ENCODE results near the gene B4GALT5.
"Not testable (repeated sequence)": the region's sequence is repeated elsewhere in the genome, so short reads cannot be mapped to it uniquely, and the experiment has no call there.

The B4GALT5 gene

DNA sequence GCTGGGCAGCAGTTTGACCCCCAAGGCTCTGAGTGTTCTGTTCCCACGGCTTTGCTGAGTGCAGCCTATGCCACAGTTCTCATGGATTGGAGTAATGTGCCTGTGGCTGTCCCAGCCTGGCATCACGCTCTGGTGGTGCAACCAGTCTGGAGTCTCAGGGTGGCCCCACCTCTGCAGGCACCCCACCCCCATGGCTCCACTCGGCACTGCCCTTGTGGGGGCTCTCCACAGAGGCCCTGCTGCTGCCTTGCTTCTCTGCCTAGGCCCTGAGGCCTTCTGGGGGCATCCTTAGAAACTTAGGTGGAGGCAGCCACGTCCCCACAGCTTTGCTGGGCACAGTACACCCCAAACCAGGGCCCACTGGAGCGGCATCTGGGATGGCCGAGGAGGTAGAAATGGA is 25.4 kb upstream of the B4GALT5 start:
- DNase-seq (ENCODE audit: extremely low spot score, insufficient read length, low read depth) (no peak), FAIRE-seq (no peak)

DNA sequence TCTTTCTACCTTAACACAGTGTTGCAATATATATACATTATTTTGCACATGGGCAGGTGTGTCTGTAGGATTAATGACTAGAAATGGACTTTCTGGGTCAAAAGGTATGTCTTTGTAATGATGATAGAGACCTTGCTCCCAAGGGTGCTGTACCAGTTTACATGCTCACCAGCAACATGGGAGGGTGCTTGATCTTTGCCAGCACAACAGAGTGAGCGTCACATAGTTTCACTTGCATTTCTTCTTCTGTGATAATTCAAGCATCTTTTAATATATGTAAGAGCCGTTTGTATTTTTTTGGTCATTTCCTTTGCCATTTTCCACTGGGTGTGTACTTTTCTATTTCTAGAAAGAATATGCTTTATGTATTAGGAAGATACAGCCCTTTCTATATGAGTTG is 23.6 kb upstream of the B4GALT5 start:
- FAIRE-seq (no peak), DNase-seq (ENCODE audit: extremely low spot score, insufficient read length, low read depth) (no peak)

DNA sequence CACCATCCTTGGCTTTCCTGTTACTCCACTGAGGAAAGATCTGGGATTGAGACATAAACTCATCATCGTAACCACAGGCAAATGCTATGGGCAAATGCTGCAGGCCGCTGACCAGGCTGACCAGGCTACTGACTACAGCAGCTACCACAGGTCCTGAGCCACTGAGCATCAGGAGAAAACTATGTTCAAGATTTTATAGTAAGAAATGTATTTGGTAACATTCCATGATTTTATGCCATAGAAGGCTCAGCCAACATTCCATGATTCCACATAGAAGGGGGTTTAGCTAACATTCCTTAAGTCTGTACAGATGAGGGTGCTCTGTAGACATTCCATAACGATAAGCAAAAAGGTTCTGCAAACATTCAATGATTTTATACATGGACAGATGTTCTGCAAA is 16.1 kb upstream of the B4GALT5 start:
- no peak for FAIRE-seq
- no peak for DNase-seq (ENCODE audit: extremely low spot score, insufficient read length, low read depth)

DNA sequence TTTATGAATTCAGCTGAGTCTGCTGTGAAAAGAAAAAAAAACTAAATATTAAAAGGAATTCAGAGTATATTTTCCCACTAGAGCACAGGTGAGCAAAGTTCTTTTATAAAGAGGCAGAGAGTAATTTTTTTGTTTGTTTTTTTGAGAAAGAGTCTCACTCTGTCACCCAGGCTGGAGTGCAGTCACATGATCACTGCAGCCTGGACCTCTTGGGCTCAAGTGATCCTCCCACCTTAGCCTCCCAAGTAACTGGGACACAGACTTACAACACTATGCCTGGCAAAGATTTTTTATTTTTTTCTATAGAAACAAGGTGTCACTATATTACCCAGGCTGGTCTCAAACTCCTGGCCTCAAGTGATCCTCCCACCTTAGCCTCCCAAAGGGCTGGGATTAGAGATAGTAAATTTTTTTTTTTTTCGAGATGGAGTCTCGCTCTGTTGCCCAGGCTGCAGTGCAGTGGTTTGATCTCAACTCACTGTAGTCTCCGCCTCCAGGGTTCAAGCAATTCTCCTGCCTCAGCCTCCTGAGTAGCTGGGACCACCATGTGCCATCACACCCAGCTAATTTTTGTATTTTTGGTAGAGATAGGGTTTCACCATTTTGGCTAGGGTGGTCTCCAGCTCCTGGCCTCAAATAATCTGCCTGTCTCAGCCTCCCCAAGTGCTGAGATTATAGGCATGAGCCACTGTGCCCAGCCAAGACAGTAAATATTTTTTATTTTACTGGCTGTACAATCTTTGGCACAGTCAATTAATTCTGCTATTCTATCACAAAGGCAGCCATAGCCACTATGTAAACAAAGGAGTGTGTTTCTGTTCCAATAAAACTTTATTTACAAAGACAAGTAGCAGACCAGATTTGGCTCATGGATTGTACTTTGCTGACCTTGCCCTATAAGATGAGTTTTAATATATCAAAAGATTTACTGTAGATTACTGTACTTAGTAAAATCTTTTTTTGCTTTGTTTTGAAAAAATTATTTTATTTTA is 14.5 kb upstream of the B4GALT5 start:
- no peak for FAIRE-seq

DNA sequence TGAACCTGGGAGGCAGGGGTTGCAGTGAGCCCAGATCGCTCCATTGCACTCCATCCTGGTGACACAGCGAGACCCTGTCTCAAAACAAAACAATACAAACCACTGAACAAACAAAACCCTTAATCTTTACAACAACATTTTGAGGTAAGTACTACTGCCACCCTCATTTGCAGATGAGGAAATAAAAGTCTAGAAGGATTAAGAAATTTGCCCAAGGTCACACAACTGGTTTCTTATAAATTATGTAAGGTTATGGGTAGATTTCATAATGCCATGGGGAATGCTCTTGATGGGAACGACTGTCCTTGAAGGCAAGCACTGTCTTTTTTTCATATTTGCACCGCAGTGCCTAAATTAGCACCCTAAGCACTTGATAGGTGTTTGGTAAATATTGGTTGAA is 13.8 kb upstream of the B4GALT5 start:
- no peak for FAIRE-seq
- no peak for DNase-seq (ENCODE audit: extremely low spot score, insufficient read length, low read depth)

More for the DNA sequence above, 14.5 kb upstream of the B4GALT5 start:
- DNase-seq (ENCODE audit: extremely low spot score, insufficient read length, low read depth), result no peak

DNA sequence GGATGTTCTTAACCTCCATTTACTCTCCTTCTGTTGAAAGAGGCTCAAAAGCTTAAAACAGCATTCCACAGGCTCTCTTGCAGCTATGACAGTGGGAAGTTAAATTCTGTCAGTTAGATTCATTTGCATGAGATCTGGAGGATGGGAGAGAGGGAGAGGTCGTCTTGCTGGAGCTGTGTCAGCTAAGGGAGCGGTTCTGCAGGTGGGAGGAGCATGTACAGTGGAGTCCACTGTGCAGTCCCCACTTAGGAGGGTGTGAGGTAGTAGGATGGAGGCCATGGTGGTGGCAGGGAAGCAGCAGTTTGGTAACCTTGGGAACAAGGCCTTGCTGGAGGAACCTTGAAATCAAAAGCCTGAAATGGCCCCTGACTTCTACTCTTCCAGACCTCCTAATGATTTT is 12.0 kb upstream of the B4GALT5 start:
- FAIRE-seq (no peak), DNase-seq (ENCODE audit: extremely low spot score, insufficient read length, low read depth) (no peak)

DNA sequence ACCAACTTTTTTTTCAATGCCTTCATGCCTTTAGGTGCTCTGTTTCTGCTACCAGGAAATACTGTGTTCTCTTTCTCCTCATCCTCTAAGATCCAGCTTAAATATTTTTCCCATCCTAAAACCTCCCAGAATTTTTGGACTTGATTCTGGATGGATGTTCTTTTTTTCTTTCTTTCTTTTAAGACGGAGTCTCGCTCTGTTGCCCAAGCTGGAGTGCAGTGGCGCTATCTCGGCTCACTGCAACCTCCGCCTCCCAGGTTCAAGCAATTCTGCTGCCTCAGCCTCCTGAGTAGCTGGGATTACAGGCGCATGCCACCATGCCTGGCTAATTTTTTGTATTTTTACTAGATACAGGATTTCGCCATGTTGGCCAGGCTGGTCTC is 11.5 kb upstream of the B4GALT5 start:
- not testable (repeated sequence) for DNase-seq (ENCODE audit: extremely low spot score, insufficient read length, low read depth); FAIRE-seq

DNA sequence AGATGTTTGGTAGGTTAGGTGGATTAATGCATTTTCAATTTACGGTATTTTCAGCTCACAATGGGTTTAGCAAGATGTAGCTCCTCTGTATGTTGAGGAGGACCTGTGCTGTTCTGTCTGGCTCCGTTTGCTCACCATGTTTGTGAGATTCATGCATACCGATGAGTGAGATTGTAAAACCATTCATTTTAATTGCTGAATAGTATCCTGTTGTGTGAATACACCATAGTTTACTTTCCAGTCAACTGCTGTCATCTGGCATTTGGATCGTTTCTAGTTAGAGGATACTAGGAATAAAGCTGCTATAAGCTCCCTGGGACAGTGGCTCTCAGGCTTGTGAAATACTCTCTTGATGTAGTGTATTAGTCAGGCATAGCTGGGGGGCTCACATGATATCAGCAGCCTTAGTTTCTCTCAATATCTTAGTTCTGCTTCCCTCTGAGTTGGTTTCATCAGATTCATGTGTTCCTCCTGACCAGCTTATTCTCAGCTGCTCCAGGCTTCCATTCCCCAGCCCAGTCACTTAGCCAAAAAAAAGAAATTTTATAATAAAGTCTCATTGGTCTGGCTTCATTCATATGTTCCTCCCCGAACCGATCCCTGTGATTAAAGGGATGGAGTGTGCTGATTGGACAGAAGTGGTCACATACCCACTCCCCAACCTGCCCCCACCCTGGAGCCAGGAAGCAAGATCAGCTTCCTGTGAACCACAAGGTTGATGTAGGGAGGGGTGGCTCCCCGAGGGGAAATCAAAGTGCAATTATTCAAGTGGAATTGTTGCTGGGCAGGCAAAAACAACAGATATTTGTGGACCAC is 10.9 kb upstream of the B4GALT5 start:
- FAIRE-seq, result no peak
- DNase-seq (ENCODE audit: extremely low spot score, insufficient read length, low read depth), result no peak

DNA sequence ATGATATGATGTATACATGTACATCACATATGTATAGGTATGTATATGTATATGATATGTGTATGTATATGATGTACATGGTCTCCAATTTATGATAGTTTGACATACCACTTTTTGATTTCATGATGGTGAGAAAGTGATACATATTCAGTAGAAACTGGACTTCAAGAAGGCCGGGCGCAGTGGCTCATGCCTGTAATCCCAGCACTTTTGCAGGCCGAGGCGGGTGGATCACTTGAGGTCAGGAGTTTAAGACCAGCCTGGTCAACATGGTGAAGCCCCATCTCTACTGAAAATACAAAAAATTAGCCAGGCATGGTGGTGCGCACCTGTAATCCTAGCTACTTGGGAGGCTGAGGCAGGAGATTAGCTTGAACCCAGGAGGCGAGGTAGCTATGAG is 10.1 kb upstream of the B4GALT5 start:
- not testable (repeated sequence) for FAIRE-seq; DNase-seq (ENCODE audit: extremely low spot score, insufficient read length, low read depth)

DNA sequence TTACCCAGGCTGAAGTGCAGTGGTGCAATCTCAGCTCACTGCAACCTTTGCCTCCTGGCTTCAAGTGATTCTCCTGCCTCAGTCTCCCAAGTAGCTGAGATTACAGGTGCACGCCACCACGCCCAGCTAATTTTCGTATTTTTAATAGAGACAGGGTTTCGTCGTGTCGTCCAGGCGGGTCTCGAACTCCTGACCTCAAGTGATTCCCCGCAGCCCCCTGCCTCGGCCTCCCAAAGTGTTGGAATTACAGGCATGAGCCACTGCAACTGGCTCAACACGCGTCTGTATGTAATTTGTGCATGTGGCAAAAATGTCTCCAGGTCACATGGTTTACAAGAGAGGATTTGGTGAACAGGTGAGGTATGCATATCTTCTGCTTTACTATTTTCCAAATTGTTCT is 7.6 kb upstream of the B4GALT5 start:
- DNase-seq (ENCODE audit: extremely low spot score, insufficient read length, low read depth); FAIRE-seq: not testable (repeated sequence)

DNA sequence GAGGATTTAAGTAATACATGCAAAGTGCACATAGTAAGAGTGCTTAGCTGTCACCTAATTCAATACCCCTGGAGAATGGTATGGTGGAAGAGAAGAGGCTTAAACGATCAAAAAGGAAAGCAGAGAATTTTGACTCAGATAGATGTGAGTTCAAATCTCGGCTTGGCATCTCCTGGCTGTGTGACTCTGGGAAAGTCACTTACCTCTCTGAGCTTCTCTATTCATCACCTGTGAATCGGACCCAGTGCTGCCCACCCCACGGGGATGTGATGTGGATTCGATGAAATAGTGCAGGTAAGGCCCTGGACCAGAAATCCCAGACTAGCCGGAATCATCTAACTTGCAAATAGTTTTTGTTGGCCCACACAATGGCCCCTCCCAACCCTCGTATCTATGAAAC is 1.8 kb upstream of the B4GALT5 start:
- FAIRE-seq (no peak), DNase-seq (ENCODE audit: extremely low spot score, insufficient read length, low read depth) (no peak)

DNA sequence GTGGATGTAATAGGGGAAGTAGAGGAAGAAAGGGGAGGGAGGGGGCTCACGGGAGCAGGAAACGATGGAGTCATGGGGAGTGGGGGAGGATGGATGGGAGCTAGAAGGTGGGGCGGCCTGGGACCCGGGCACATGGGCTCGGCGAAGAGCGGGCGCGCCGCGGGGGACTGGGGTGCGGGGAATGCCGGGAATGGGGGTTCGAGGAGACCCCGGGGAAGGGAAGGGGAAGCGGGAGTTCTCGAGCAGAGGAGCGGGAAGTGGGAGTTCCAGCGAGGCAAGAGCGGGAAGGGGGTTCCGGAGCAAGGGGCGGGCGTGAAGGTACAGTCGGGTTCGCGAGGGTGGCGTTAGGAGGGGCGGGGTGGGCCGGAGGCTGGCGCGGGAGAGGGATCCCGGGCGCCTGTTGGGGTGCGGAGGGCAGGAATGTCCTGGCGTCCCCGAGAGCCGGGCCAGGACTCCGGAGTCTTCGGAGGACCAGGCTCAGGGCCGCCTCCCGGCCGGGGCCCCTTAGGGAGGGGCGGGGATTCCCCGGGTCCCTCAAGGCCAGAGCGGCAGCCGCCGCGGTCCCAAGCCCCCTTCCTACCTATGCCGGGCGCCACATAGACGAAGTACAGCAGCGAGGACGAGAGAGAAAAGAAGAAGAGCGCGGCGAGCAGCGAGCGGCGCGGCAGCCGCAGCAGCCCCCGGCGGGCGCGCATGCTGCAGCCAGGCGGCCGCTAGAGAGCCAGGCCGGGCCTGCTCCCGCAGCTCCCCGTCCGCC is 504 bp downstream of the B4GALT5 start:
- DNase-seq (ENCODE audit: extremely low spot score, insufficient read length, low read depth) (no peak), FAIRE-seq (no peak)

DNA sequence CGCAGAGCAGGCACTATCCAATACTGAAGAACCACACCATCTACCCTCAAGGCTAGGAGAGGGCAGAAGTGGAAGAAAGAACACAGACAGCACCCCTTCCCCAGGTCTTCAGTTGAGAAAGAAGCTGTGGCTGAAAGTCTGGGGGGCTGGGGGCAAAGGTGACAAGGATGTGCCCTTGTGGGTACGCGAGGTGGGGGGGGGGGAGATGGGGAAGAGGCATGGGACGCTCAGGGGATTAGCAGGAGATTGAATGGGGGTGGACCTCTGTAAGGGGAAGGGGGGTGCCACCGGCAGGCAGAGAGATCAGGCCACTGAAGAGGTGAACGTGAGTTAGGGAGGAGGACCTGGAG is 1.1 kb downstream of the B4GALT5 start:
- no peak for DNase-seq (ENCODE audit: extremely low spot score, insufficient read length, low read depth)
- FAIRE-seq, result no peak

DNA sequence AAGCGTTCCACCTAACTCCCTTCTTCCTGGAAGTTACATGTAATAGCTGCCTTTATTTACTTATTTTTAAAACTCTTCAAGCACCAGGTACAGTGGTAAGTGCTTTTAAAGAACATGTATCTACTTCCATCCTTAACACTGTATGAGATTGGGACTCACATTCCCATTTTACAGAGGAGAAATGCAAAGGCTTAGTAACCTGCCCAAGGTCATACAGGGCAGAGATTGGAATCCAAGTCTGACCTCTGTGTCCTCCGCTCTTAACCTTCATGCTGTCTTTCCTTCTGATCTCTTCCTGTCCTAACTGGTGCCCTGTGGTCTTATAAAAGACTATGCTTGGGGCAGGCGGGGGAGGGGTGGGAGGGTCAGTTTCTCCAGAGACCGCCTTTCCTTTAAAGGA is 1.6 kb downstream of the B4GALT5 start:
- no peak for FAIRE-seq
- DNase-seq (ENCODE audit: extremely low spot score, insufficient read length, low read depth), result no peak

DNA sequence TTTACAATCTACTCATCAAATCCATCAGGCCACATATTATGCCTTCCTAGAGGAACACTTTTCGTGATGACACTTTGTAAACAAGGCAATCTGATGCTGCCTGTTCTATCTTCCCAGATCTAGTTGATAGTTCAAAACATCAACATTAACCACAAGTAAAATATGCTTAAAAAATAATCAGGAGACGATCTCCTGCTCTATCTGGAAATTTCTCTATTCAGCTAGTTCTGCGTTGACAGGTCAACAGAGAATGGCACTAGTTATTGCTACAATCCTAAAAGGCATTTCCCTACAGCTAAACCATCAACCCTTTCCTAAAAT is 2.1 kb downstream of the B4GALT5 start:
- no peak for DNase-seq (ENCODE audit: extremely low spot score, insufficient read length, low read depth)

DNA sequence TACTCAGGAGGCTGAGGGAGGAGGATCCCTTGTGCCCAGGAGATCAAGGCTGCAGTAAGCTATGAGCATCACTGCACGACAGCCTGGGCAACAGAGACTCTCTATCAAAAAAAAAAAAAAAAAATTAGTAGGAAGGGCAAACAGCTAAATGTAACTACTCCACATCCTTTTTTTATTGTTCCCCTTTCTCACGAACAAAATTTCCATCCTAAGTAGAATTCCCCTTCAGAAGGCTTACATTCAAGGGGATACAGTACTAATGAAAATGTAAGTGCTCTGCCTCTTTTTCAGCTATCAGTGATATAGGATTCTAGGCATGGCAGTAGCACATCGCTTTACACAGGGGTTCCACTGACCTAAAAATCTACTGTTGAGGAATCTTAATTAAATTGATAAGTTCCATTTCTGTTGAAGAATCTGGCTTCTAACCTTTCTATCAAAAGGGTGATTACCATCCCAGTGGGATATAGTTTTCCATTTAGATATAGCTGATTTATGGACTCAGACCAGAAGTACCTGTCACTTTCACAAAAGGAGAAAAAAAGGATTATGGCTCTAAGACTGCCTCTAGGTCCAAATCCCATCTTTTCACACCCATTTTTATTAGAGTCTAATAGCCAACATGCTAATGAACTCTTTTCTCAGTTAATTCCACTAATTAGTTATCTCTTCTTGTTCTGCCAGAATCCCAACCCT is 2.6 kb downstream of the B4GALT5 start:
- FAIRE-seq (no peak), DNase-seq (ENCODE audit: extremely low spot score, insufficient read length, low read depth) (no peak)

More for the DNA sequence above, 2.1 kb downstream of the B4GALT5 start:
- no peak for FAIRE-seq

DNA sequence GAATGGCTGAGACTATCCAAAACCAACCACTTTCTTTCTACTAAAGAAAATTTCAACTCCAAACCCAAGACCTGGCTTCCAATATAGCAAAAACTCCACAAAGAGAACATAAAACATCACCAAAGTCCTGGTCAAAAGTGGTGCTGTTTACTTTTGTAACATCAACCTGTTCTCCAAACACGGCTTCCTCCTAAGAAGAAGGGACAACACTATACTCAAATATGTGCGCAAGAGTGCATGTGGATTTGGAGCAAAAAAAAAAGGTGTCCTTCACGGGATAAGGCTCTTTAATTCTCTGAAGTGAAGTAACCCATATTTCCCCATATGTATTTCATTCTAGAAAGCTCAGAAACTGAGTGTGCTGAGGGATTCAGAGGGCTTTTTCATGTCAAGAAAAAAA is 6.6 kb downstream of the B4GALT5 start:
- FAIRE-seq (no peak), DNase-seq (ENCODE audit: extremely low spot score, insufficient read length, low read depth) (no peak)

DNA sequence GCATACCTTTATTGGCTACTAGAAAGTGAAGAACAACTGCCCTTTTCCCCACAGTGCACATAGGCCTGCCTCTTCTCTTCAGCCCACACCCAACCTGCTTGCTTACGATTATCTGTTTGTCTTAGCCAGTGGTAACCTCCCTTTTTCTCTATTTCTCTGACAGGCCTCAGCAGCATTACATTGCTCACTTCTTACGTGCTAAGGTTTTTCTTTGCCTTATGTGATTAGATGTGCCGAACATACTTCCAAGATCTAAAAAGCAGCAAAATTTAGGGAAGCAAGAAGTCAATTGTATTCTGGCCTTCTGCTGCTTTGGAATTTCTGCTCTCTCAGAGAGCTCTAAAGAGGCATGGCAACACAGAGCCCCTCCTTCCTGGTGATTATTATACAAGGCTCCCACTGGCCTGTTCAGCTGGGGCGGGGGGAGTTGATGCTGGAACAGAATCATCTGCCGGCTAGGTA is 7.0 kb downstream of the B4GALT5 start:
- DNase-seq (ENCODE audit: extremely low spot score, insufficient read length, low read depth) (no peak), FAIRE-seq (no peak)

DNA sequence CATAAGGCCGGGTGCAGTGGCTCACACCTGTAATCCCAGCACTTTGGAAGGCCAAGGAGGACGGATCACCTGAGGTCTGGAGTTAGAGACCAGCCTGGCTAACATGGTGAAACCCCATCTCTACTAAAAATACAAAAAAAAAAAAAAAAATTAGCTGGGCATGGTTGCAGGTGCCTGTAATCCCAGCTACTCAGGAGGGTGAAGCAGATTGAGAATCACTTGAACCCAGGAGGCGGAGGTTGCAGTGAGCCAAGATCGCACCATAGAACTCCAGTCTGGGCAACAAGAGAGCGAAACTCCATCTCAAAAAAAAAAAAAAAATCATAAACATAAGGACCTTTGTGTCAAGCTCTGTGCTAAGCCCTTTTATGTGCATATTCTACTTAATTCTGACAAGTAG is 7.8 kb downstream of the B4GALT5 start:
- not testable (repeated sequence) for DNase-seq (ENCODE audit: extremely low spot score, insufficient read length, low read depth); FAIRE-seq

DNA sequence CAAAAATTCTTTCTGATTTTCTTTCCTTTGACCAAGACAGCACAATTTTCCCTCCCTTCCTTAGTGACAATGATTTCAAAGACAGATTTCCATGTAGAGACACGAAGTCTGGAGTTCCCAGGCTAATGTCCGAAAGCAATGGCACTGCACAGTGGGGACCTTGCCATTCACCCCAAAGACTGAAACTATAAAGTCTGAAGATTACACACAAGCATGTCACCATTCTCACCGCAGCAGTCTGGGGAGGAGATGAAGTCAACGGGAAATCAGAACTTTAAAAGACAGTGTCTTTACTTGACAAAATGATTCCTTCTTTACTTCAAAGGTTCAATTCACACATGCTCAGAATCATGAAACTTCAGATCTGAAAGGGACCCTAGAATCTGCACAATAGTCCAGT is 8.3 kb downstream of the B4GALT5 start:
- FAIRE-seq (peak; percentile 74), DNase-seq (ENCODE audit: extremely low spot score, insufficient read length, low read depth) (no peak)
